ENCODE measurements around the gene NMS. TPM values are rescaled to one million over a fixed set of nuclear protein-coding genes. Genes with fewer than 3 reads are reported as not detected.
"Not testable (repeated sequence)": the region's sequence is repeated elsewhere in the genome, so short reads cannot be mapped to it uniquely, and the experiment has no call there.

The NMS gene
- total and polyA plus RNA-seq, 2 of the 13 experiments (the other 11 are each of a cell fraction or from before 2014, with no cell fraction given), result not detected

GRCh38 chr2:100456357-100456756 lies 13.9 kb upstream of the NMS start:
- BruUV-seq (replicated peaks); H4K20me1 ChIP-seq (ENCODE audit: insufficient read depth, low read length); H3K4me2 ChIP-seq (ENCODE audit: low read depth, low read length); H3K79me2 ChIP-seq (ENCODE audit: insufficient read depth, low read length); H3K27ac ChIP-seq (ENCODE audit: extremely low read length, insufficient read depth, low read length); H3K36me3 ChIP-seq (replicated peaks in 1 of 2; ENCODE audit: control insufficient read depth in 1 of 2, insufficient read depth in 2 of 2, low read length in 2 of 2); POLR2A ChIA-PET; FAIRE-seq; H3K27me3 ChIP-seq (ENCODE audit: control insufficient read depth in 1 of 2, insufficient read depth in 2 of 2, low read length in 2 of 2); H2AFZ ChIP-seq (ENCODE audit: low read length); CTCF ChIA-PET (ENCODE audit: low intra/inter-chr PET ratio, low total read pairs); H3K4me1 ChIP-seq (ENCODE audit: insufficient read depth, low read length); H3K9ac ChIP-seq (ENCODE audit: insufficient read depth, low read depth, low read length); intact Hi-C loops (cut with micrococcal nuclease; ENCODE audit: unreplicated experiment); ATAC-seq; in situ Hi-C loops (cut with HindIII; ENCODE audit: extremely low pct_ligation_motif_present, low pct_unique_long_range_greater_than_20kb); DNase-seq (ENCODE audit: low spot score); H3K4me3 ChIP-seq (replicated peaks in 1 of 3; ENCODE audit: insufficient read depth in 1 of 3, low read depth in 2 of 3, low read length in 3 of 3): not testable (repeated sequence)
- TF ChIP-seq, protein P1, sequence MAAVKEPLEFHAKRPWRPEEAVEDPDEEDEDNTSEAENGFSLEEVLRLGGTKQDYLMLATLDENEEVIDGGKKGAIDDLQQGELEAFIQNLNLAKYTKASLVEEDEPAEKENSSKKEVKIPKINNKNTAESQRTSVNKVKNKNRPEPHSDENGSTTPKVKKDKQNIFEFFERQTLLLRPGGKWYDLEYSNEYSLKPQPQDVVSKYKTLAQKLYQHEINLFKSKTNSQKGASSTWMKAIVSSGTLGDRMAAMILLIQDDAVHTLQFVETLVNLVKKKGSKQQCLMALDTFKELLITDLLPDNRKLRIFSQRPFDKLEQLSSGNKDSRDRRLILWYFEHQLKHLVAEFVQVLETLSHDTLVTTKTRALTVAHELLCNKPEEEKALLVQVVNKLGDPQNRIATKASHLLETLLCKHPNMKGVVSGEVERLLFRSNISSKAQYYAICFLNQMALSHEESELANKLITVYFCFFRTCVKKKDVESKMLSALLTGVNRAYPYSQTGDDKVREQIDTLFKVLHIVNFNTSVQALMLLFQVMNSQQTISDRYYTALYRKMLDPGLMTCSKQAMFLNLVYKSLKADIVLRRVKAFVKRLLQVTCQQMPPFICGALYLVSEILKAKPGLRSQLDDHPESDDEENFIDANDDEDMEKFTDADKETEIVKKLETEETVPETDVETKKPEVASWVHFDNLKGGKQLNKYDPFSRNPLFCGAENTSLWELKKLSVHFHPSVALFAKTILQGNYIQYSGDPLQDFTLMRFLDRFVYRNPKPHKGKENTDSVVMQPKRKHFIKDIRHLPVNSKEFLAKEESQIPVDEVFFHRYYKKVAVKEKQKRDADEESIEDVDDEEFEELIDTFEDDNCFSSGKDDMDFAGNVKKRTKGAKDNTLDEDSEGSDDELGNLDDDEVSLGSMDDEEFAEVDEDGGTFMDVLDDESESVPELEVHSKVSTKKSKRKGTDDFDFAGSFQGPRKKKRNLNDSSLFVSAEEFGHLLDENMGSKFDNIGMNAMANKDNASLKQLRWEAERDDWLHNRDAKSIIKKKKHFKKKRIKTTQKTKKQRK (IDR thresholded peaks at IDR 0.05; ENCODE audit: low read length), result 0 out of 2 replicates have a peak, but pooled peaks have one; percentile 30
- peak; percentile 88 for TF ChIP-seq ZFP36 (IDR thresholded peaks at IDR 0.05; ENCODE audit: borderline replicate concordance, low read depth, low read length, partially characterized antibody)
- peaks cover 40% of the 10 kb centered on the region for H3K9me3 ChIP-seq (ENCODE audit: low read length)

DNA sequence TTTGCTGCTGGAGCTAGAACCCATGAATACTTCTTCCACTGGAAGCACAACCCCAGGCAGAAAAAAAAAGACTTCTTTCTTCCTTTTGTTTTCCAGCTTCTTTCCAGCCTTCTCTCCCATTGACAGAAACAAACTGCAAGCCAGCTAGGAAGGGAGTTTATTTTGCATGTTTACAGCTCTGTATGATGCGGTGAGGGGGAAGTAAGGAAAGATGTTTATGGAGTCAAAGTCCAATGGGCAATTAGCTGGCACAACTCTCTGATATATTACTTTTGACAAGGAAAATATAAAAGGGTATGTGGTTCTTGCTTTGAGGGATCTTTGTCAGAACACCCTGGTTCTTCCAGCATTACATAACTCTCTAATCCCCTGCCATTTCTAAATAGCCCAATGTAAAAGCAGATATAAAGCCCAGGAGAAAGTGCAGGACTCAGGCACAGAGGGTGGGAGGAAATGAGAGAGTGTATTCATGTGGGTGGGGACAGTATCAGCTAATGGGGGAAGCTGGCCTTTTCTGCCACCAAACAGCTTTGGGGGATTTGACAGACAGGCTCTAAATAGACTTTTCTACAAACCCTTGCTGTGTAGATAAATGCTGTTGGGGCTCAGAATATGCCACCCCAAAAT lies 9.3 kb upstream of the NMS start:
- H3K9ac ChIP-seq (ENCODE audit: insufficient read depth, low read depth, low read length), result no peak overlapping the region
- CTCF ChIA-PET (ENCODE audit: low intra/inter-chr PET ratio, low total read pairs), result no interaction called here
- no peaks in the 10 kb centered on the region for H3K36me3 ChIP-seq (replicated peaks in 1 of 2; ENCODE audit: control insufficient read depth in 1 of 2, insufficient read depth in 2 of 2, low read length in 2 of 2)
- no peak for DNase-seq (ENCODE audit: low spot score)
- no TSS peak for BruUV-seq (replicated peaks)
- peaks cover 27% of the 10 kb centered on the region for H3K9me3 ChIP-seq (ENCODE audit: low read length)
- H3K79me2 ChIP-seq (ENCODE audit: insufficient read depth, low read length), result no peaks in the 10 kb centered on the region
- H3K4me2 ChIP-seq (ENCODE audit: low read depth, low read length), result no peak overlapping the region
- H3K27me3 ChIP-seq (ENCODE audit: control insufficient read depth in 1 of 2, insufficient read depth in 2 of 2, low read length in 2 of 2), result peaks cover 0 to 4% of the 10 kb centered on the region in 2 experiments; a peak in 2 of 5 replicates
- intact Hi-C loops (cut with micrococcal nuclease; ENCODE audit: unreplicated experiment) (no loop called here), in situ Hi-C loops (cut with HindIII; ENCODE audit: extremely low pct_ligation_motif_present, low pct_unique_long_range_greater_than_20kb) (no loop called here)
- POLR2A ChIA-PET, result no interaction called here
- no peaks in the 10 kb centered on the region for H3K4me1 ChIP-seq (ENCODE audit: insufficient read depth, low read length)
- ATAC-seq, result no peak
- H4K20me1 ChIP-seq (ENCODE audit: insufficient read depth, low read length), result no peaks in the 10 kb centered on the region
- 26% methylated on average over 1 of the region's 1 CpG for WGBS (ENCODE audit: low lambda C conversion rate)
- no peak overlapping the region for H3K27ac ChIP-seq (ENCODE audit: extremely low read length, insufficient read depth, low read length)
- FAIRE-seq, result no peak
- no peak for TF ChIP-seq NFIB (CRISPR knock-in tag; IDR thresholded peaks at IDR 0.05; ENCODE audit: borderline replicate concordance)
- TF ChIP-seq GLMP (CRISPR knock-in tag; IDR thresholded peaks at IDR 0.05; ENCODE audit: borderline replicate concordance), result no peak
- TF ChIP-seq RBM39 (IDR thresholded peaks at IDR 0.05; ENCODE audit: low read depth, low read length, poor library complexity, severe bottlenecking), result no peak
- TF ChIP-seq RFXANK (CRISPR knock-in tag; IDR thresholded peaks at IDR 0.05), result no peak
- TF ChIP-seq PHB2 (IDR thresholded peaks at IDR 0.05; ENCODE audit: partially characterized antibody), result no peak
- no peak for TF ChIP-seq FOXJ3 (CRISPR knock-in tag; IDR thresholded peaks at IDR 0.05; ENCODE audit: borderline replicate concordance)
- no peak for TF ChIP-seq ZNF672 (CRISPR knock-in tag; IDR thresholded peaks at IDR 0.05)
- TF ChIP-seq ZNF296 (CRISPR knock-in tag; conservative IDR thresholded peaks at IDR 0.05), result no peak
- no peak for TF ChIP-seq ERF (CRISPR knock-in tag; IDR thresholded peaks at IDR 0.05)
- no peak overlapping the region for H3K4me3 ChIP-seq (replicated peaks in 1 of 3; ENCODE audit: insufficient read depth in 1 of 3, low read depth in 2 of 3, low read length in 3 of 3)
- H2AFZ ChIP-seq (ENCODE audit: low read length), result no peak overlapping the region
